IMR-90 (cell line): Measurements from ENCODE around the gene FBXO9. TPM values are rescaled to one million over a fixed set of nuclear protein-coding genes. Genes with fewer than 3 reads are reported as not detected.

Experiments
- ATAC-seq: fragments of 200-7000 bp; cut with Tn5 transposase; 2 replicates; pipeline ENCODE4 v1.9.1; 2020; ENCODE audit warnings: low read depth, mild to moderate bottlenecking, moderate library complexity
- BruUV-seq: library from RNA; stranded (reverse); fragments of 400-500 nt; replicated peaks from 2 replicates; lab custom pipeline; 2021; lab: Mats Ljungman, UMichigan
- CTCF ChIA-PET: fragments of 300-600 bp; formaldehyde crosslinking; extraction: SDS; loops from one replicate; lab custom pipeline; 2021; ENCODE audit warnings: antibody characterized with exemption; lab: Yijun Ruan, JAX
- POLR2A ChIA-PET: fragments of 300-600 bp; sonication (Branson Sonifier 250); formaldehyde crosslinking; loops from one replicate; lab custom pipeline; 2022; ENCODE audit warnings: antibody characterized with exemption; ENCODE audit not compliant: unreplicated experiment; lab: Charles Lee
- DNase-seq: peaks from one replicate; pipeline ENCODE4 v3.0.0; 2013
- H2AFZ ChIP-seq: replicated peaks from 2 replicates; pipeline ENCODE3; 2013; ENCODE audit warnings: low read length, mild to moderate bottlenecking; ENCODE audit not compliant: poor library complexity
- H2AK5ac ChIP-seq: 2 replicates; pipeline ENCODE4 v1.6.1; 2013; ENCODE audit warnings: low read depth, low read length, inconsistent platforms
- H2AK9ac ChIP-seq: replicated peaks from 2 replicates; pipeline ENCODE3; 2013; ENCODE audit warnings: mild to moderate bottlenecking, low read depth, low read length, moderate library complexity; ENCODE audit not compliant: poor library complexity
- H2BK120ac ChIP-seq: 2 replicates; pipeline ENCODE4 v1.6.1; 2013; ENCODE audit warnings: low read depth, low read length, inconsistent platforms
- H2BK15ac ChIP-seq: 3 replicates; pipeline ENCODE4 v1.6.1; 2013; ENCODE audit warnings: low read depth, low read length, inconsistent platforms
- H2BK20ac ChIP-seq: 2 replicates; pipeline ENCODE4 v1.6.1; 2013; ENCODE audit warnings: low read depth, mild to moderate bottlenecking, inconsistent platforms, low read length, moderate library complexity
- H2BK5ac ChIP-seq: 2 replicates; pipeline ENCODE4 v1.6.1; 2013; ENCODE audit warnings: mild to moderate bottlenecking, low read depth, low read length, inconsistent platforms; ENCODE audit not compliant: poor library complexity, severe bottlenecking
- H3K14ac ChIP-seq: replicated peaks from 2 replicates; pipeline ENCODE4 v1.6.1; 2013; ENCODE audit warnings: low read depth, low read length, inconsistent platforms
- H3K18ac ChIP-seq: 2 replicates; pipeline ENCODE4 v1.6.1; 2013; ENCODE audit warnings: low read depth, low read length, control low read depth
- H3K23ac ChIP-seq: 2 replicates; pipeline ENCODE4 v1.6.1; 2013; ENCODE audit warnings: low read depth, low read length, inconsistent platforms
- H3K27ac ChIP-seq: 2 replicates; pipeline ENCODE4 v1.5.1; 2013; ENCODE audit warnings: mild to moderate bottlenecking, control low read depth, low read length; ENCODE audit not compliant: insufficient read depth
- H3K27me3 ChIP-seq: 2 replicates; pipeline ENCODE4 v1.6.1; 2013; ENCODE audit warnings: low read length; ENCODE audit not compliant: control insufficient read depth, insufficient read depth
- H3K36me3 ChIP-seq: 2 replicates; pipeline ENCODE4 v1.6.1; 2013; ENCODE audit warnings: low read length, mixed read lengths; ENCODE audit not compliant: control insufficient read depth, insufficient read depth
- H3K4ac ChIP-seq: 2 replicates; pipeline ENCODE4 v1.6.1; 2013; ENCODE audit warnings: low read depth, low read length, inconsistent platforms
- H3K4me1 ChIP-seq: 2 replicates; pipeline ENCODE4 v1.6.1; 2013; ENCODE audit warnings: low read length, mixed read lengths; ENCODE audit not compliant: control insufficient read depth, insufficient read depth
- H3K4me2 ChIP-seq: 2 replicates; pipeline ENCODE4 v1.6.1; 2013; ENCODE audit warnings: low read depth, mild to moderate bottlenecking, control low read depth, low read length, moderate library complexity
- H3K4me3 ChIP-seq: 2 replicates; pipeline ENCODE4 v1.5.1; 2013; ENCODE audit warnings: low read depth, mild to moderate bottlenecking, control low read depth, low read length, moderate library complexity; ENCODE audit not compliant: insufficient read depth
- H3K56ac ChIP-seq: 2 replicates; pipeline ENCODE4 v1.6.1; 2013; ENCODE audit warnings: low read length, inconsistent platforms; ENCODE audit not compliant: insufficient read depth; ENCODE audit errors: extremely low read depth
- H3K79me1 ChIP-seq, 2 experiments: 2 replicates each; pipeline ENCODE4 v1.6.1; 2013; ENCODE audit warnings: low read length in 2 of 2, inconsistent platforms in 1 of 2, low read depth in 1 of 2
- H3K9ac ChIP-seq: 2 replicates; pipeline ENCODE4 v1.6.1; 2013; ENCODE audit warnings: low read depth, low read length, control low read depth
- H3K9me1 ChIP-seq: 2 replicates; pipeline ENCODE4 v1.6.1; 2013; ENCODE audit warnings: low read length, inconsistent platforms; ENCODE audit not compliant: insufficient read depth
- H3K9me3 ChIP-seq: 2 replicates; pipeline ENCODE4 v1.6.1; 2013; ENCODE audit warnings: low read length; ENCODE audit not compliant: control insufficient read depth, insufficient read depth
- H4K20me1 ChIP-seq: 2 replicates; pipeline ENCODE4 v1.6.1; 2013; ENCODE audit warnings: low read length, inconsistent platforms; ENCODE audit not compliant: insufficient read depth
- H4K5ac ChIP-seq: 2 replicates; pipeline ENCODE4 v1.6.1; 2013; ENCODE audit warnings: mild to moderate bottlenecking, low read depth, low read length, control low read depth
- H4K8ac ChIP-seq, 2 experiments: 2 replicates each; pipeline ENCODE4 v1.6.1; 2013; ENCODE audit warnings: low read depth in 2 of 2, low read length in 2 of 2, control low read depth in 1 of 2, inconsistent platforms in 1 of 2
- H4K91ac ChIP-seq: 2 replicates; pipeline ENCODE4 v1.6.1; 2013; ENCODE audit warnings: low read depth, low read length, inconsistent platforms; ENCODE audit not compliant: insufficient read depth
- RAD21 ChIP-seq: IDR thresholded peaks from 2 replicates; pipeline ENCODE4 v1.6.1; 2012; ENCODE audit warnings: low read length, improper control_type of control experiment
- WGBS, 2 experiments: methylation state at CpG; one replicate each; pipeline versions ENCODE4 v1.1.5 to v1.1.7; 2013; ENCODE audit warnings: missing lambda C conversion rate in 2 of 2; ENCODE audit not compliant: insufficient read length in 1 of 2; ENCODE audit errors: extremely low coverage in 2 of 2; 5-methylcytosine and 5-hydroxymethylcytosine counted together
- dilution Hi-C: fragments of 300-500 bp; cut with HindIII; formaldehyde crosslinking; loops from one replicate; pipeline ENCODE4 v1.14.3; 2018; ENCODE audit warnings: low sequenced_read_pairs; ENCODE audit not compliant: unreplicated experiment
- in situ Hi-C: fragments of 300-500 bp; cut with MboI; formaldehyde crosslinking; loops from 3 replicates; pipeline ENCODE4 v1.14.3; 2019; ENCODE audit warnings: low sequenced_read_pairs, inconsistent platforms, mixed read lengths
- intact Hi-C: fragments of 100-400 bp; cut with micrococcal nuclease; formaldehyde crosslinking; loops from 2 replicates; pipeline ENCODE4 v1.10.0; 2022
- polyA plus RNA-seq, 3 experiments: library from polyadenylated mRNA; depleted of rRNA; stranded (reverse); fragments of >200 nt; gene quantifications; 2 replicates each; pipeline ENCODE4 v1.2.3, GENCODE V29; 2012; ENCODE audit warnings: low replicate concordance in 1 of 3
- total RNA-seq: library from RNA; depleted of rRNA; stranded (reverse); fragments of >200 nt; gene quantifications from 2 replicates; pipeline ENCODE4 v1.2.3, GENCODE V29; 2012

Gene FBXO9
- total and polyA plus RNA-seq, 2 of the 4 experiments (the other 2 are of a cell fraction) = 49.6 to 65.9 TPM

DNA sequence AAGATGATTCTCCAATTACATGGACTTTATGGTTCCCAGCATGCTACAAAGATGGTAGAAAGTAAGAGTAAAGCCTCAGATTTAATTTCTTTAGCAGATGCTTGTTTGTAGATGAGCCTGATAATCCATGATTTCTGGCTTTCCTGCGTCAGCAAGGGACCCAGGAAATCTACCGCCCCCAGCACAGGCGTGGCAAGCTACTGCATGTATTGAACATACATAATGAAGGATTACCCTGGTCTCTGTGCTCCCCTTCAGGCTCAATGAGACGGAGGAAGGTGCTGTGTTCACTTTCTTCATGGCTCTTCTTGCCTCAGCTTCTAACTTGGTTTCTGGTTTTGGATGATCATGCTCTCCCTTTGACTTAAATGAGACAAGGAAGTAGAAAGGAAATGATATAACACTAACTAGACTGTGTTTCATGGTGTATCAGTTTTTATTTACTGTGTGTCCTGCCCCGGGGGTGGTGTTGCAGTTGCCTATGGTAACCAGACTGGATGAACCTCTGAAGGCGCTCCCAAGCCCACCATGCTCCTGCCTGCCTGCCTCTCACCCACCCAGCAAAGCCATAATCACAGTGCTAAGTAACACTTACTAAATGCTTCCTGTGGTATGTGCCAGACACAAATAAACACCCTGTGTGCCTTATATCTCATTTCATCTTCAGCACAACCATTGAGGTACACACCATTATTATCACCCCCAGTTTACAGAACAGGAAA lies 65.5 kb downstream of the FBXO9 start:
- H4K20me1 ChIP-seq = no peaks in the 10 kb centered on the region
- H3K9me1 ChIP-seq = no peaks in the 10 kb centered on the region
- H4K91ac ChIP-seq = no peak overlapping the region
- H4K5ac ChIP-seq = no peak overlapping the region
- dilution Hi-C loops (no loop called here), intact Hi-C loops (no loop called here), in situ Hi-C loops (no loop called here)
- no TSS peak for BruUV-seq
- H3K4me1 ChIP-seq = no peaks in the 10 kb centered on the region
- H3K18ac ChIP-seq = no peak overlapping the region
- no peak overlapping the region for H2BK120ac ChIP-seq
- ChIA-PET POLR2A (no interaction called here), CTCF (interaction anchor here (1.0 kb wide), 1 partner anchor 12 kb away, joined by 3 read pairs; no protein-coding TSS in a partner anchor)
- H2AFZ ChIP-seq = no peak overlapping the region
- no peak overlapping the region for H3K14ac ChIP-seq
- H2BK15ac ChIP-seq = no peak overlapping the region
- H2BK20ac ChIP-seq = no peak overlapping the region
- peaks cover 43% of the 10 kb centered on the region for H3K27me3 ChIP-seq
- no peak overlapping the region for H3K4me3 ChIP-seq
- ATAC-seq = no peak
- no peak for TF ChIP-seq RAD21
- H3K9me3 ChIP-seq = no peaks in the 10 kb centered on the region
- no peak overlapping the region for H3K4me2 ChIP-seq
- H3K27ac ChIP-seq = no peak overlapping the region
- no peaks in the 10 kb centered on the region for H3K79me1 ChIP-seq
- 33% methylated on average over 1 of the region's 6 CpGs; no CpG with 5 or more reads in 1 of the 2 experiments for WGBS, 2 experiments
- no peak for DNase-seq
- no peak overlapping the region for H3K56ac ChIP-seq
- no peak overlapping the region for H2AK5ac ChIP-seq
- H3K36me3 ChIP-seq = no peaks in the 10 kb centered on the region
- no peak overlapping the region for H2AK9ac ChIP-seq
- H2BK5ac ChIP-seq = no peak overlapping the region
- H4K8ac ChIP-seq = no peak overlapping the region
- no peak overlapping the region for H3K4ac ChIP-seq
- H3K23ac ChIP-seq = no peak overlapping the region
- H3K9ac ChIP-seq = no peak overlapping the region
